ENCODE data around the gene LUZP2. TPM values are rescaled to one million over a fixed set of nuclear protein-coding genes. Genes with fewer than 3 reads are reported as not detected.

LUZP2 gene
- total and polyA plus RNA-seq, 9 of the 15 experiments (the other 6 are each of a cell fraction or from before 2014, with no cell fraction given), result not detected

DNA sequence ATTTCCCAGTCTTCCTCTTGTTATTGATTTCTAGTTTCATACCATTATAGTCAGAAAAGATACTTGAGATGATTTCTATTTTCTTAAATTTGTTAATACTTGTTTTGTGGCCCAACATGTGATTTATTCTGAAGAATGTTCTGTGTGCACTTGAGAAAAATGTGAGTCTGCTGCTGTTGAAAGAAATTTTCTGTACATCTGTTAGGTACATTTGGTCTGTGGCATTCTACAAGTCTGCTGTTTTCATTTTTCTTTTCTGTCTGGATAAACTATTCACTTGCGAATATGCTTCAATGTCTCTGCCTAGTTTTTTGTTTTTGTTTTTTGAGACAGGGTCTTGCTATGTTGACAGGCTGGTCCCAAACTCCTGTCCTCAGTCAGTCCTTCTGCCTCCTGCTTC, 26.4 kb upstream of the LUZP2 start (continued):
- TF ChIP-seq, protein P1, sequence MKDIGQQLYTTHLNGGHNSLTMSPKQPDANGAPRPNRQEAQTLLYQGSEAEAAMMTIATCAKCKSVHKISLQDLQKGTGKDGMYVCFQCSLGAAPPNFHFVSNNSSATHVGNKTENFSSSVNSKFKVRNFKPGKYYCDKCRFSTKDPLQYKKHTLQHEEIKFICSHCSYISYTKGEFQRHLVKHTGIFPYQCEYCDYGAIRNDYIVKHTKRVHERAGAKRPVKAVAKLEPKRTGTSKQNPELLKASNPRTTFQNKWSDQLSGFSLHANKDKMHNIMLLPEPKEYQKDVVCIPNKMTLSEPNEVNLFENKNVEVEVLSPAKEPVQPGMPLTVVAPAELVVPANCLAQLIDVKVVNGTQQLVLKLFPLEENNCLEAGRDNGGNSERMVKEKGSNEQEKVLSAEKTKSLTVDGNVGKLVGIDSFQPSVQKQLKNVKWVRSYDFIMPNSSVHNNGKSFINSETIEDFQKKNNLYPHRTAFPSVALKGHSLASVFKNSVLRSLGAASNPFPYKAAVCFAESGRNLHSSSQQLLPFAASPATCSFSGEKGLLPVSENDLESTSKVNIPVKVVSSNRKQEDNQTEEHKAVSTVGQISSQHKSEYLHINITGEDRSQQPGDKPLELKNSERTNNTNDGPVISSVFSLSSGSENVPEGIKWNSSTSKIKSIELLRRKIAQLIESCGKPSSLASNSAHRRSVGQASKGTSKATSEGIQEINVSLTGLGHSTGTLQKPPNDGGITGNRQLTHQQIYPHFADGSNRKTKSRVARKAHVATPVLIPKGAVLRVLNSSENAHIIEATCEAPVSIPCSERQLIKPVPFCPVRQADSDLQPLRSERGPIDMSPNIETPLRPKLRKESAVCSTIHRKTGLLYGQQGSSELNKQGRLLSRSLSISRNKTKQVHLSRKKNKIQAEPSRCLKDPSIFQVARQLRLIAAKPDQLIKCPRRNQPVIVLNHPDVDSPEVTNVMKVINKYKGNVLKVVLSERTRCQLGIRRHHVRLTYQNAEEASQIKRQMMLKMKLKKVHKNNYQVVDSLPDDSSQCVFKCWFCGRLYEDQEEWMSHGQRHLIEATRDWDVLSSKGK (CRISPR knock-in tag; IDR thresholded peaks at IDR 0.05), result no peak

DNA sequence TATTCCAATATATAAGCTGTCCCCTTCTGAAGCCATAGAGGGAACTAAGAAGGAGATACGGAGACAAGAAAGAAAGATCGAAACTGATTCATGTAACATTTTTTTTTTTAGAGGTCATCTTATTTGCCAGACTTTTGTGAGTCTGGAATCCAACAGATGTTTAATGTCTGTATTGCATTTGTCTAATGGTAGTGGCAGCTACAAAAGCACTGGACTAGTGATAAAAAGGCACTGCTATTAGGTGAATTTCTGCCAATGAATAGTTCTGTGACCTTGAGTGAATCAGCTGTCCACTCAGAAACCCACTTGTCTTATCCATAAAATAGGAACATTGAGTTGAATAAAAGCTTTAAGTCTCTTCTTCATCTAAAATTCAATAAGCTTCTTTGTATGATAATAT, 25.8 kb upstream of the LUZP2 start:
- H3K79me2 ChIP-seq (ENCODE audit: control insufficient read depth, insufficient read depth, low read length), result no peaks in the 10 kb centered on the region
- H3K4me2 ChIP-seq (ENCODE audit: insufficient read depth, low read length), result no peak overlapping the region
- H3K4me3 ChIP-seq, result no peak overlapping the region
- no peaks in the 10 kb centered on the region for H3K9me1 ChIP-seq (ENCODE audit: control insufficient read depth, insufficient read depth, low read length)
- H3K9ac ChIP-seq (ENCODE audit: insufficient read depth in 1 of 2, low read depth in 2 of 2, low read length in 2 of 2), result no peak overlapping the region
- ChIA-PET CTCF (ENCODE audit: low intra/inter-chr PET ratio) (no interaction called here), POLR2A (interaction anchor here (0.6 kb wide), 1 partner anchor 19 kb away, joined by 3 read pairs; no protein-coding TSS in a partner anchor)
- H2AFZ ChIP-seq (ENCODE audit: low read depth, low read length), result no peak overlapping the region
- H3K27me3 ChIP-seq (ENCODE audit: control insufficient read depth in 2 of 2, insufficient read depth in 2 of 2, low read length in 2 of 2), result no peaks in the 10 kb centered on the region
- H3K9me3 ChIP-seq (replicated peaks; ENCODE audit: control insufficient read depth, insufficient read depth, low read depth, low read length), result no peaks in the 10 kb centered on the region
- BruUV-seq (replicated peaks), result no TSS peak
- H3K27ac ChIP-seq (ENCODE audit: extremely low read depth, low read depth, low read length), result no peak overlapping the region
- in situ Hi-C loops (cut with MboI), result no loop called here
- FAIRE-seq, result no peak
- intact Hi-C loops (cut with micrococcal nuclease), result no loop called here
- H4K20me1 ChIP-seq (replicated peaks; ENCODE audit: control insufficient read depth, insufficient read depth, low read length), result no peaks in the 10 kb centered on the region
- WGBS (ENCODE audit: insufficient coverage, low coverage, missing lambda C conversion rate), result 0% methylated on average over 2 of the region's 2 CpGs
- no peaks in the 10 kb centered on the region for H3K4me1 ChIP-seq (replicated peaks in 1 of 2; ENCODE audit: control insufficient read depth in 2 of 2, insufficient read depth in 2 of 2, low read length in 2 of 2)
- H3K36me3 ChIP-seq (ENCODE audit: control insufficient read depth, insufficient read depth, low read length), result no peaks in the 10 kb centered on the region
- no peak for DNase-seq (ENCODE audit: extremely low read depth in 1 of 4, low spot score in 3 of 4)
- ATAC-seq, result no peak
- TF ChIP-seq POU5F1 (IDR thresholded peaks at IDR 0.05; ENCODE audit: borderline replicate concordance, low read depth, low read length, partially characterized antibody) (no peak), NRF1 (conservative IDR thresholded peaks at IDR 0.05 in 1 of 2, IDR thresholded peaks at IDR 0.05 in 1 of 2) (no peak)
- TF ChIP-seq, protein P2, sequence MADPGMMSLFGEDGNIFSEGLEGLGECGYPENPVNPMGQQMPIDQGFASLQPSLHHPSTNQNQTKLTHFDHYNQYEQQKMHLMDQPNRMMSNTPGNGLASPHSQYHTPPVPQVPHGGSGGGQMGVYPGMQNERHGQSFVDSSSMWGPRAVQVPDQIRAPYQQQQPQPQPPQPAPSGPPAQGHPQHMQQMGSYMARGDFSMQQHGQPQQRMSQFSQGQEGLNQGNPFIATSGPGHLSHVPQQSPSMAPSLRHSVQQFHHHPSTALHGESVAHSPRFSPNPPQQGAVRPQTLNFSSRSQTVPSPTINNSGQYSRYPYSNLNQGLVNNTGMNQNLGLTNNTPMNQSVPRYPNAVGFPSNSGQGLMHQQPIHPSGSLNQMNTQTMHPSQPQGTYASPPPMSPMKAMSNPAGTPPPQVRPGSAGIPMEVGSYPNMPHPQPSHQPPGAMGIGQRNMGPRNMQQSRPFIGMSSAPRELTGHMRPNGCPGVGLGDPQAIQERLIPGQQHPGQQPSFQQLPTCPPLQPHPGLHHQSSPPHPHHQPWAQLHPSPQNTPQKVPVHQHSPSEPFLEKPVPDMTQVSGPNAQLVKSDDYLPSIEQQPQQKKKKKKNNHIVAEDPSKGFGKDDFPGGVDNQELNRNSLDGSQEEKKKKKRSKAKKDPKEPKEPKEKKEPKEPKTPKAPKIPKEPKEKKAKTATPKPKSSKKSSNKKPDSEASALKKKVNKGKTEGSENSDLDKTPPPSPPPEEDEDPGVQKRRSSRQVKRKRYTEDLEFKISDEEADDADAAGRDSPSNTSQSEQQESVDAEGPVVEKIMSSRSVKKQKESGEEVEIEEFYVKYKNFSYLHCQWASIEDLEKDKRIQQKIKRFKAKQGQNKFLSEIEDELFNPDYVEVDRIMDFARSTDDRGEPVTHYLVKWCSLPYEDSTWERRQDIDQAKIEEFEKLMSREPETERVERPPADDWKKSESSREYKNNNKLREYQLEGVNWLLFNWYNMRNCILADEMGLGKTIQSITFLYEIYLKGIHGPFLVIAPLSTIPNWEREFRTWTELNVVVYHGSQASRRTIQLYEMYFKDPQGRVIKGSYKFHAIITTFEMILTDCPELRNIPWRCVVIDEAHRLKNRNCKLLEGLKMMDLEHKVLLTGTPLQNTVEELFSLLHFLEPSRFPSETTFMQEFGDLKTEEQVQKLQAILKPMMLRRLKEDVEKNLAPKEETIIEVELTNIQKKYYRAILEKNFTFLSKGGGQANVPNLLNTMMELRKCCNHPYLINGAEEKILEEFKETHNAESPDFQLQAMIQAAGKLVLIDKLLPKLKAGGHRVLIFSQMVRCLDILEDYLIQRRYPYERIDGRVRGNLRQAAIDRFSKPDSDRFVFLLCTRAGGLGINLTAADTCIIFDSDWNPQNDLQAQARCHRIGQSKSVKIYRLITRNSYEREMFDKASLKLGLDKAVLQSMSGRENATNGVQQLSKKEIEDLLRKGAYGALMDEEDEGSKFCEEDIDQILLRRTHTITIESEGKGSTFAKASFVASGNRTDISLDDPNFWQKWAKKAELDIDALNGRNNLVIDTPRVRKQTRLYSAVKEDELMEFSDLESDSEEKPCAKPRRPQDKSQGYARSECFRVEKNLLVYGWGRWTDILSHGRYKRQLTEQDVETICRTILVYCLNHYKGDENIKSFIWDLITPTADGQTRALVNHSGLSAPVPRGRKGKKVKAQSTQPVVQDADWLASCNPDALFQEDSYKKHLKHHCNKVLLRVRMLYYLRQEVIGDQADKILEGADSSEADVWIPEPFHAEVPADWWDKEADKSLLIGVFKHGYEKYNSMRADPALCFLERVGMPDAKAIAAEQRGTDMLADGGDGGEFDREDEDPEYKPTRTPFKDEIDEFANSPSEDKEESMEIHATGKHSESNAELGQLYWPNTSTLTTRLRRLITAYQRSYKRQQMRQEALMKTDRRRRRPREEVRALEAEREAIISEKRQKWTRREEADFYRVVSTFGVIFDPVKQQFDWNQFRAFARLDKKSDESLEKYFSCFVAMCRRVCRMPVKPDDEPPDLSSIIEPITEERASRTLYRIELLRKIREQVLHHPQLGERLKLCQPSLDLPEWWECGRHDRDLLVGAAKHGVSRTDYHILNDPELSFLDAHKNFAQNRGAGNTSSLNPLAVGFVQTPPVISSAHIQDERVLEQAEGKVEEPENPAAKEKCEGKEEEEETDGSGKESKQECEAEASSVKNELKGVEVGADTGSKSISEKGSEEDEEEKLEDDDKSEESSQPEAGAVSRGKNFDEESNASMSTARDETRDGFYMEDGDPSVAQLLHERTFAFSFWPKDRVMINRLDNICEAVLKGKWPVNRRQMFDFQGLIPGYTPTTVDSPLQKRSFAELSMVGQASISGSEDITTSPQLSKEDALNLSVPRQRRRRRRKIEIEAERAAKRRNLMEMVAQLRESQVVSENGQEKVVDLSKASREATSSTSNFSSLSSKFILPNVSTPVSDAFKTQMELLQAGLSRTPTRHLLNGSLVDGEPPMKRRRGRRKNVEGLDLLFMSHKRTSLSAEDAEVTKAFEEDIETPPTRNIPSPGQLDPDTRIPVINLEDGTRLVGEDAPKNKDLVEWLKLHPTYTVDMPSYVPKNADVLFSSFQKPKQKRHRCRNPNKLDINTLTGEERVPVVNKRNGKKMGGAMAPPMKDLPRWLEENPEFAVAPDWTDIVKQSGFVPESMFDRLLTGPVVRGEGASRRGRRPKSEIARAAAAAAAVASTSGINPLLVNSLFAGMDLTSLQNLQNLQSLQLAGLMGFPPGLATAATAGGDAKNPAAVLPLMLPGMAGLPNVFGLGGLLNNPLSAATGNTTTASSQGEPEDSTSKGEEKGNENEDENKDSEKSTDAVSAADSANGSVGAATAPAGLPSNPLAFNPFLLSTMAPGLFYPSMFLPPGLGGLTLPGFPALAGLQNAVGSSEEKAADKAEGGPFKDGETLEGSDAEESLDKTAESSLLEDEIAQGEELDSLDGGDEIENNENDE (IDR thresholded peaks at IDR 0.05; ENCODE audit: low read depth, low read length), result no peak
